Superior temporal gyrus (tissue), 1 donor: Measurements from ENCODE around the gene TRIM69.

Experiments
- DNase-seq: peaks from one replicate; pipeline ENCODE4 v3.0.0-alpha.2; 2016; ENCODE audit errors: extremely low spot score

The TRIM69 gene

GRCh38 chr15:44804298-44805046 lies 68.1 kb downstream of the TRIM69 start:
- DNase-seq = no peak

GRCh38 chr15:44808557-44808956 lies 72.2 kb downstream of the TRIM69 start:
- no peak for DNase-seq

GRCh38 chr15:44810237-44810636 lies 73.9 kb downstream of the TRIM69 start:
- DNase-seq = no peak

- DNase-seq = no peak
These were observed 75.0 kb downstream of the TRIM69 start for GRCh38 chr15:44811337-44811736.

- DNase-seq = no peak
These were observed 75.7 kb downstream of the TRIM69 start for GRCh38 chr15:44812029-44812517.

- DNase-seq = peak; percentile 13
These were observed 76.9 kb downstream of the TRIM69 start for GRCh38 chr15:44813231-44813630.
